ENCODE measurements around the gene PTEN.

DNA sequence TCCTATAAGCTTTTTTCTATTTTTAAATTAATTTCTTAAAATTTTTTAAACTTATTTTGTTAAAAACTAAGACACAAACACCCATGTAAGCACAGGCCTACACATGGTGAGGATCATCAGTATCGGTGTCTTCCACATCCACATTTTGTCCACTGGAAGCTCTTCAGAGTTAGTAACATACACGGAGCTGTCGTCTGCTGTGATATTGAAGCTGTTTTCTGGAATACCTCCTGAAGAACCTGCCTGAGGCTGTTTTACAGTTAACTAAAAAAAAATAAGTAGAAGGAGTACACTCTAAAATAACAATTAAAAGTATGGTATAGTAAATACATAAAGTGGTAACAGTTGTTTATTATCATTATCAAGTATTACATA lies 17.8 kb upstream of the PTEN start:
- TF ChIP-seq, protein P1, sequence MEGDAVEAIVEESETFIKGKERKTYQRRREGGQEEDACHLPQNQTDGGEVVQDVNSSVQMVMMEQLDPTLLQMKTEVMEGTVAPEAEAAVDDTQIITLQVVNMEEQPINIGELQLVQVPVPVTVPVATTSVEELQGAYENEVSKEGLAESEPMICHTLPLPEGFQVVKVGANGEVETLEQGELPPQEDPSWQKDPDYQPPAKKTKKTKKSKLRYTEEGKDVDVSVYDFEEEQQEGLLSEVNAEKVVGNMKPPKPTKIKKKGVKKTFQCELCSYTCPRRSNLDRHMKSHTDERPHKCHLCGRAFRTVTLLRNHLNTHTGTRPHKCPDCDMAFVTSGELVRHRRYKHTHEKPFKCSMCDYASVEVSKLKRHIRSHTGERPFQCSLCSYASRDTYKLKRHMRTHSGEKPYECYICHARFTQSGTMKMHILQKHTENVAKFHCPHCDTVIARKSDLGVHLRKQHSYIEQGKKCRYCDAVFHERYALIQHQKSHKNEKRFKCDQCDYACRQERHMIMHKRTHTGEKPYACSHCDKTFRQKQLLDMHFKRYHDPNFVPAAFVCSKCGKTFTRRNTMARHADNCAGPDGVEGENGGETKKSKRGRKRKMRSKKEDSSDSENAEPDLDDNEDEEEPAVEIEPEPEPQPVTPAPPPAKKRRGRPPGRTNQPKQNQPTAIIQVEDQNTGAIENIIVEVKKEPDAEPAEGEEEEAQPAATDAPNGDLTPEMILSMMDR (IDR thresholded peaks at IDR 0.05), result no peak
- no peak for TF ChIP-seq POLR2A (IDR thresholded peaks at IDR 0.05)
